ENCODE measurements around the gene TMC3.

The TMC3 gene

GRCh38 chr15:81281456-81281735, 92.6 kb downstream of the TMC3 start:
- Histone ChIP-seq H3K4me3 (ENCODE audit: low read depth, low read length, poor library complexity, severe bottlenecking) (no peak overlapping the region), H3K79me2 (ENCODE audit: insufficient read depth, low read length) (no peaks in the 10 kb centered on the region), H3K4me2 (ENCODE audit: low read length) (no peak overlapping the region), H2AFZ (ENCODE audit: low read length) (no peak overlapping the region), H3K36me3 (ENCODE audit: insufficient read depth, low read length) (no peaks in the 10 kb centered on the region), H3K4me1 (ENCODE audit: insufficient read depth, low read length, severe bottlenecking) (peaks cover 24% of the 10 kb centered on the region), H3K9me3 (ENCODE audit: low read length) (peaks cover 9% of the 10 kb centered on the region), H4K20me1 (ENCODE audit: insufficient read depth, low read length) (no peaks in the 10 kb centered on the region), H3F3A (ENCODE audit: insufficient read depth, low read length) (no peaks in the 10 kb centered on the region), H3K27me3 (ENCODE audit: insufficient read depth, low read length) (no peaks in the 10 kb centered on the region), H3K9ac (ENCODE audit: low read length) (no peak overlapping the region), H3K9me2 (ENCODE audit: low read depth, low read length) (no peaks in the 10 kb centered on the region), H3K27ac (ENCODE audit: low read depth, low read length, poor library complexity, severe bottlenecking) (no peak overlapping the region)
- no peak for TF ChIP-seq CTCF (IDR thresholded peaks at IDR 0.05; ENCODE audit: low read length)
- no peak for TF ChIP-seq EZH2 (IDR thresholded peaks at IDR 0.05; ENCODE audit: borderline replicate concordance, low read length)
